H7 (cell line): ENCODE results near the gene NFKBIE. TPM values are rescaled to one million over a fixed set of nuclear protein-coding genes. Genes with fewer than 3 reads are reported as not detected.
"Not testable (repeated sequence)": the region's sequence is repeated elsewhere in the genome, so short reads cannot be mapped to it uniquely, and the experiment has no call there.

ENCODE experiments used
- DNase-seq: peaks from one replicate; pipeline ENCODE4 v3.0.0; 2012
- H3K27me3 ChIP-seq: 2 replicates; pipeline ENCODE4 v1.6.0; 2011; ENCODE audit warnings: mild to moderate bottlenecking, low read length; ENCODE audit not compliant: control insufficient read depth, insufficient read depth
- H3K36me3 ChIP-seq: replicated peaks from 2 replicates; pipeline ENCODE4 v1.5.1; 2011; ENCODE audit warnings: low read length; ENCODE audit not compliant: control insufficient read depth, insufficient read depth
- H3K4me3 ChIP-seq: 2 replicates; pipeline ENCODE4 v1.5.1; 2011; ENCODE audit warnings: low read depth, mild to moderate bottlenecking, control low read depth, low read length, moderate library complexity; ENCODE audit not compliant: insufficient read depth
- total RNA-seq: library from RNA; depleted of rRNA; stranded (reverse); fragments of >200 nt; shearing (Covaris generic); gene quantifications from 2 replicates; pipeline ENCODE4 v1.2.3, GENCODE V29; 2014

The NFKBIE gene
- total RNA-seq, 1 experiment from 2014 or later, result 9.7 TPM

DNA sequence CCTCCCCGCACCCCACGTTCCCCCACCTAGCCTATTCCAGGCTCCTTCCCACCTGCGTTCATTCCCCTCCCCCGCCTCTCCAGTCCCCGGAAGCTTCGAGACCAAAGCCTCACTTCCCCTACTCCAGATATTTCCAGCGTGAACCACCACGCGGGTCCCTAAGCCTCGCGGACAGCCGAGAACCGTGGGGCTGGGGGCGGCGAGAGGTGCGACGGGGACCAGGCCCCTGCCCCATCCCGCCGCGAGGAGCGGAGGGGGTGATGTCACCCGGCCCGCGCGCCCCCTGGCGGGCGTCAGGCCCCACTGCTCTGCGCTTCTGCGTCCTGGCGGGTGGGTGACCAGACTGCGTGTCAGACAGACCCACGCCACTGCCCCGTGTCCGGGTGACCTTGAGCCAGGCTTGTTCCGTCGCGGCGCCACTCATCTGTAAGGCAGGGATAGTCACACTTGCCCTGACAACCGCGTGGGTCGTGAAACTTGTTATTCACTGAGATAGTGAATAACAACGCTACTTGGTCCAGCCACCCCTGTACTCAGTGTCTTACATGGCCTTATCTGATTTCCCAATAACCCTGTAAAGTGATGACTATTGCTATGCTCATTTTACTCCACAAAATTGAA, 27.4 kb downstream of the NFKBIE start:
- H3K4me3 ChIP-seq, result peak overlapping the region; percentile 56
- peak; percentile 96 for DNase-seq
- H3K27me3 ChIP-seq, result no peaks in the 10 kb centered on the region; the same call in 1 of the 2 replicates
- H3K36me3 ChIP-seq, result peaks cover 7% of the 10 kb centered on the region

DNA sequence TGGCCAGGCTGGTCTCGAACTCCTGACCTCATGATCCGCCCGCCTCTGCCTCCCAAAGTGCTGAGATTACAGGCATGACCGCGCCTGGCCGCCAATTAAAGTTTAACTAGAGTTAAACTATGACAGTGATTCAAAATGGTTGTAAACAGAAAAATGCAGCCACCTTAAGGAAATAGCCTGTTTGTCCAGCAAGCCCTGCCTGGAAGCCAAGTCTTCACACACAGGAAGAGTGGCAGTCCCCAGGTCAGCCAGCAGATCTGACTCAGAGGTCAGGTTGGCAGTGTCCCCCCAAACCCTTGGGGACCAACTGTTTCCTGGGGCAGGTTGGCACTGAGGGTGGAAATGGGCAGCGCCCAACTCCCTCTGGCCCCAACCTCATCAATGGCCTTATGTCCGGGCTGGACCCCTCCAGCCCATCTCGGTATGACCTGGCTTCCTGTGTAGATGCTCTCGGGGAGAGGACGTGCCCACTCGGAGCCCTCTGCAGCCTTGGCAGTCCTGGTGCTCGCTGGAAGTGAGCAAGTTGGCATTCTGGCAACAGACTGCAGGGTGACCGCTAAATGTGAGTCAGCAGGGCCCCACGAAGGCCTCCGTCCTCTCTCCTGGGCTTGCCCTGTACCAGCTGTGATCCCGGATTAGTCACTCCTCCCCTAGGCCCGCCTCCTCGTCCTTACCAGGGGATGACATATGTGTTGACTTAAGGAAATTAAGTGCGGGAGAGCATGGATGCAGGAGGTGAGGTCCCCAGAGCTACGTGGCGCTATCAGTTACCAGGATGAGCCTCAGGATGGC, 28.1 kb downstream of the NFKBIE start:
- Histone ChIP-seq H3K36me3 (peaks cover 12% of the 10 kb centered on the region), H3K27me3 (no peaks in the 10 kb centered on the region; the same call in 1 of the 2 replicates), H3K4me3 (peak overlapping the region; percentile 56)
- peak; percentile 89 for DNase-seq

DNA sequence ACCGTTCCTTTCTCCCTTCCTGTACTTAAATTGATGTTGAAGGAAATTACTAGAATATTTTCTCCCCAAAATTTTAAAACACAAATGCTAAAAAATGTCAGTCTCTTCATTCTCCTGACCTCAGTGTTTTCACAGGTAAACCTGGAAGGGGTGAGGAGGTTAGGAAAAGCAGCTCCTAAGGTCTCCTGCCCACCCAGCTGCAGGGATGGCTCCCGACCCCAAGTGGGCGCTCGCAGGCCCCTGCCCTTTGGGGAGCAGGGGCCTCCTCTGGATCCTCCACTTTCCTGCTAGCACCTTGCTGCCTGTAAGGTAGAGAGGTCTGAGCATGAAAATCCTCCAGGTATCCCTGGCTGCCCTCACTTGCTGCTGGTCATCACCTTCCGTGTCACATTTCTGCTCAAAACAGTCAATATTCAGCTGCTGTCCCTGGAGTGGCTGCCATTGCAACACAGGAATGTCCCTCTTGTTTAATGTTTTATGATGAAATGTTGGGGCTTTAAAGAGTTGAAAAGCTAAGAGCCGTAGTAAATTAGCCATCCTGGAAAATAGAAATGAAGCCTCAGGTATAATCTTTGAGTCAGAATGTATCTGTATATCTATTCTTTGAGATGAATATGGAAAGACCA, 29.3 kb downstream of the NFKBIE start:
- H3K27me3 ChIP-seq, result no peaks in the 10 kb centered on the region; the same call in 1 of the 2 replicates
- DNase-seq, result no peak
- H3K4me3 ChIP-seq, result no peak overlapping the region
- H3K36me3 ChIP-seq, result peaks cover 20% of the 10 kb centered on the region

DNA sequence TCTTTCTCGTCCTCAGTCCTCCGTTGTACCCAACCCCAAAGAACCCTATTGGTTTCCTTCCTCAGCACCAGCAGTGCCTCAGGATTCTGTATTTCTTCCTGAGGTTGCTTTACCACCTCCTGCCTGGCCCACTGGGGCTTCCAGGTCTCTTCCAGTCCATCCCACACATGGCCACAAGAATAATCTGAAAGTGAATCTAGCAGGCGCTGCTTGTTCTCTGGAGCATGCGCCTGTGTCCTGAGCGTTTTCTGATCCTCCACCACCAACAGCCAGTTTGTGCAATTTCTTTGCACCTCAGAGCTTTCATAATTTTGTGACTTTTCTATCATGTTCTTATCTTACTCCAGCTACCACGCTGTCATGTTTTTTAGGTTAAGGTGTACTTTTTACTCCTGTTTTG, 30.1 kb downstream of the NFKBIE start:
- H3K27me3 ChIP-seq, result no peaks in the 10 kb centered on the region; the same call in 1 of the 2 replicates
- no peak overlapping the region for H3K4me3 ChIP-seq
- H3K36me3 ChIP-seq, result peaks cover 23% of the 10 kb centered on the region
- no peak for DNase-seq

DNA sequence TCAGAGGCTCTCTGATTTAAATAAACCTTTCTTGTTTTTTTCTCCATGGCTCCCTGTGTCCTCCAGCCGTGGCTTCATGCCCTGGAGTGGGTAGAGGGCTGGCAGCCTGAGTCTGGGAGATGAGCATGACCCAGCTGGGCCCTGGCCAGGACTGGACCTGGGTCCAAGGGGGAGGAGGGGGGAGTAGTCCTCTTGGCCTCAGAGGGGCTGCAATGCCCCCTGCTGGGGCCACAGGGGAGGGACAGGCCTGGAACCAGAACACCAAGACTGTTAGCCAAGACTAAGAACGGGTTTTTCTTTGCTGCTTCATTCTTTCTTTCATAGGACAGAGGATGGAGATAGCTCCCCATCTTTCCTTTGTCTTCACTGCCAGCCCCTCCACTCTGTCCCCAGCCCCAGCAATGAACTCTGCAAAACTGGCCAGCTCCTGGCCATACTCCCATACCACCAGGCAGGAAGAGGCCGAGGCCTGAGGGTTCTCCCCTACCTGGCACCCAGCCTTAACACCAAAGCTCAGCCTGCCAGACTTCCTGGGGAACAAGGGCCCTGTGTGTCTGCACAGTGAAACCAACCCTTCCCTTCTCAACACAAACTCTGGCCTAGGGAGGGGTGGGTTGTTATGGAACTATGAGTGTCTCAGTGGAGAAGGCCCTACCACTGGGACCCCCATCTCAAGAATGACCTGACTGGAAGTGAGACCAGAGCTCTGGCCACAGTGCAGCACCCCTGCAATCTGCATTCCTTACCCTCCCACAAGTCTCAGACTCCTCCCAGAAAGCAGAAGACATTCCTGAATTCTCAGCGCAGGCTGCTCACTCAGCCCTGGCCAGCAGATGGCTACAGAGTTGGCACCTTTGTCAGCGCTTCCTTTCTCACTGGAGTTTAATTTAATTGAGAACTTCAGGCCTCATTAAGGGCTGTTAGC, 31.0 kb downstream of the NFKBIE start:
- peak; percentile 88 for DNase-seq
- no peak overlapping the region for H3K4me3 ChIP-seq
- H3K27me3 ChIP-seq, result no peaks in the 10 kb centered on the region; the same call in 1 of the 2 replicates
- peaks cover 31% of the 10 kb centered on the region for H3K36me3 ChIP-seq

DNA sequence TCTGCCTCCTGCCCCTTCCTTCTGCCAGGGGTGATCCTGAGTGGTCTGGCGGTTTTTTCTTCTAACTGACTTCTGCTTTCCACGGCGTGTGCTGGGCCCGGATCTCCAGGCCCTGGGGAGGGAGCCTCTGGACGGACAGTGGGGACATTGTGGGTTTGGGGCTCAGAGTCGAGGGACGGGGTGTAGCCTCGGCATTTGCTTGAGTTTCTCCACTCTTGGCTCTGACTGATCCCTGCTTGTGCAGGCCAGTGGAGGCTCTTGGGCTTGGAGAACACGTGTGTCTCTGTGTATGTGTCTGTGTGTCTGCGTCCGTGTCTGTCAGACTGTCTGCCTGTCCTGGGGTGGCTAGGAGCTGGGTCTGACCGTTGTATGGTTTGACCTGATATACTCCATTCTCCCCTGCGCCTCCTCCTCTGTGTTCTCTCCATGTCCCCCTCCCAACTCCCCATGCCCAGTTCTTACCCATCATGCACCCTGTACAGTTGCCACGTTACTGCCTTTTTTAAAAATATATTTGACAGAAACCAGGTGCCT, 31.7 kb downstream of the NFKBIE start:
- DNase-seq, result peak; percentile 23
- Histone ChIP-seq H3K36me3 (peaks cover 34% of the 10 kb centered on the region), H3K27me3 (no peaks in the 10 kb centered on the region), H3K4me3 (no peak overlapping the region)

DNA sequence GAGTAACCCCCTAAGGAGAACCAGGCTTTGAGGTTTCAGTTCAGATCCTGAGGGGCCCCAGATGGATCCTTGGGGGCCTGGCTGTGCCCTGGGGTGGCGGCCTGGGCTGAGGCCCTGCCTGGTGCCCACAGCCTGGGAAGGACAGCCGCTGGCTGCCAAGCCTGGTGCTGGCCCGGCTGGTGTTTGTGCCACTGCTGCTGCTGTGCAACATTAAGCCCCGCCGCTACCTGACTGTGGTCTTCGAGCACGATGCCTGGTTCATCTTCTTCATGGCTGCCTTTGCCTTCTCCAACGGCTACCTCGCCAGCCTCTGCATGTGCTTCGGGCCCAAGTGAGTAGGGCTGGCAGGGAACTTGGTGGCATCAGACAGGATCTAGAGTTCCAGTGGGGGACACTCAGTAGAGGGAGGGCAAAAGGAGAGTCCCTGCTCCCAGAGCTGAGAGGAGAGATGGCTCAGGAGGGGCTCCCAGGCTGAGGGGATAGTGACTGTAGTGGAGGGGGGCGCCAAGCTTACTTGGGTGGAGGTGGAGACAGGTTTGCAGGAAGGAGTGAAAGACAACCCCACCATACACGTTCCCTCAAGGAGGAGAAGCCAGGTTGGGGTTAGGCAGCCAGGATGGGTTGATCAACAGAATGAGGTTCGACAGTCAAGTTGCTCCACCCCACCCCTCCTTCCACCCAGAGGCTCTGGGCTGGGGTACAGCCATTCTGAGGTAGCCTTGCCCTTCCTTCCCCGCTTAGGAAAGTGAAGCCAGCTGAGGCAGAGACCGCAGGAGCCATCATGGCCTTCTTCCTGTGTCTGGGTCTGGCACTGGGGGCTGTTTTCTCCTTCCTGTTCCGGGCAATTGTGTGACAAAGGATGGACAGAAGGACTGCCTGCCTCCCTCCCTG, 32.4 kb downstream of the NFKBIE start:
- DNase-seq, result peak; percentile 36
- Histone ChIP-seq H3K36me3 (peaks cover 36% of the 10 kb centered on the region), H3K4me3 (no peak overlapping the region), H3K27me3 (no peaks in the 10 kb centered on the region)

DNA sequence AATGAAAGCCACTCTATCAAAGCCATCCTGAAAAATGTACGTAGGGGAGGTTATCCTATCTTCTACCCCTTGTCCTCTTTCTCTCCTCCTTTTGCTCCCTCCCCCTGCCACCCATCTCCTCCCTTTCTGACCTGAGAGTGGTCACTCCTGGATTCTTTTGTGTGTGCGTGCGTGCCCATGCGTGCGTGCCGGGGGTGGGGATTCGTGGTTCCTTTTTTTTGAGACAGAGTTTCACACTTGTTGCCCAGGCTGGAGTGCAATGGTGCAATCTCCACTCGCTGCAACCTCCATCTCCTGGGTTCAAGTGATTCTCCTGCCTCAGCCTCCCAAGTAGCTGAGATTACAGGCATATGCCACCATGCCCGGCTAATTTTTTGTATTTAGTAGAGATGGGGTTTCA, 33.9 kb downstream of the NFKBIE start:
- DNase-seq, result peak; percentile 8
- peaks cover 36% of the 10 kb centered on the region for H3K36me3 ChIP-seq
- not testable (repeated sequence) for H3K27me3 ChIP-seq, H3K4me3 ChIP-seq

DNA sequence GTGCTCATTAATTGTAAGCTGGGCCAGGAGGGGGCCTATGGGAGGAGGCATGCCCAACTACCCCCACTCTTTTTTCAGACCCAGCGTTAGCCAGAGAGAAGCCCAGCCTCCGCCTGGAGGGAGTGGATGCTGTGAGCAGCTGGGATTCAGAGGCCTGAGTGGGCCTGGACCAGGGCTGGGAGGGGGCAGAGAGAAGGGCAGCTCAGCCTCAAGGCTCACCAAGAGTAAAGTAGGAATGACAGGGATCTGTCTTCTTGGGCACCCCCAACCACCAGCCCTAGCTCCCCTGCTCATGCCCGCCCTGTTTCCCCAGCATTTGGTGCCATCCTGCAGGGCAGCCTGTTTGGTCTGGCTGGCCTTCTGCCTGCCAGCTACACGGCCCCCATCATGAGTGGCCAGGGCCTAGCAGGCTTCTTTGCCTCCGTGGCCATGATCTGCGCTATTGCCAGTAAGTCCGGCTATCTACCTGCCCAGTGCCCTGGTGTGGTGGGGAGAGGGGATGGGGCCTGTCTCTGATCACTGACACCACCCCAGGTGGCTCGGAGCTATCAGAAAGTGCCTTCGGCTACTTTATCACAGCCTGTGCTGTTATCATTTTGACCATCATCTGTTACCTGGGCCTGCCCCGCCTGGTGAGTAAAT, 35.2 kb downstream of the NFKBIE start:
- Histone ChIP-seq H3K36me3 (peaks cover 36% of the 10 kb centered on the region), H3K27me3 (no peaks in the 10 kb centered on the region), H3K4me3 (no peak overlapping the region)
- DNase-seq, result peak; percentile 21

DNA sequence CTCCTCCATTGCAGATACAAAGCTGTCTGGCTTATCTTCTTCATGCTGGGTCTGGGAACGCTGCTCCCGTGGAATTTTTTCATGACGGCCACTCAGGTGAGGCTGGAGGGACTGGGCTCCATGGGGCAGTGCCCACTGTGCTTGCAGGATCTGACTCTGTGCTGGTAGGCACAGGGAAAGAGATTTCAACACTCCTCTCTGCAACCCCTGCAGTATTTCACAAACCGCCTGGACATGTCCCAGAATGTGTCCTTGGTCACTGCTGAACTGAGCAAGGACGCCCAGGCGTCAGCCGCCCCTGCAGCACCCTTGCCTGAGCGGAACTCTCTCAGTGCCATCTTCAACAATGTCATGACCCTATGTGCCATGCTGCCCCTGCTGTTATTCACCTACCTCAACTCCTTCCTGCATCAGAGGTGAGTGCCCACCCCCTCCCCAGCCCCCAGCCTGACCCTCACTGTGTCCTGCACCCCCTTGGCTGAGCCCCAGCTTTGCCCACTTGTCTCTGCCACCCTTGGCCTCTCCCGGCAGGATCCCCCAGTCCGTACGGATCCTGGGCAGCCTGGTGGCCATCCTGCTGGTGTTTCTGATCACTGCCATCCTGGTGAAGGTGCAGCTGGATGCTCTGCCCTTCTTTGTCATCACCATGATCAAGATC, 35.8 kb downstream of the NFKBIE start:
- peak; percentile 22 for DNase-seq
- no peaks in the 10 kb centered on the region for H3K27me3 ChIP-seq
- peaks cover 36% of the 10 kb centered on the region for H3K36me3 ChIP-seq
- H3K4me3 ChIP-seq, result no peak overlapping the region

DNA sequence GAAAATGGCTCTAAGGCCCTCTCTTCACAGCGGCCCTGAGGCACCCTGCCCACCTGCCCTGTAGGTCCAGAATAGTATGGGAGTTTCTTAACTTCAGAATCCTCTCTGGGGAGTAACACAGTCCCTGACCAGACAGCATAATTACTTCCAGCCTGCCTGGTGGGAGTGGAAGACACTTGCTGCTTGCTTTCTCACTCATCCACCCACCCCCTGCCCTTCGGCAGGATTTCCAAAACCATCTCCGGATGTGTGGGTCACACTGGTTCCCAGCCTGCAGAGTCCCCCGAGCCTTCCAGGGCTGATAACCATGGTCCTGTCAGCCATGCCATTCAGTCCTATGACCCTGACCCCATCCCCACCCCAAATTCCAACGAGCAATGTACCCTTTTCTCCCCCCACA, 36.5 kb downstream of the NFKBIE start:
- no peaks in the 10 kb centered on the region for H3K27me3 ChIP-seq
- DNase-seq, result no peak
- no peak overlapping the region for H3K4me3 ChIP-seq
- H3K36me3 ChIP-seq, result peaks cover 36% of the 10 kb centered on the region

DNA sequence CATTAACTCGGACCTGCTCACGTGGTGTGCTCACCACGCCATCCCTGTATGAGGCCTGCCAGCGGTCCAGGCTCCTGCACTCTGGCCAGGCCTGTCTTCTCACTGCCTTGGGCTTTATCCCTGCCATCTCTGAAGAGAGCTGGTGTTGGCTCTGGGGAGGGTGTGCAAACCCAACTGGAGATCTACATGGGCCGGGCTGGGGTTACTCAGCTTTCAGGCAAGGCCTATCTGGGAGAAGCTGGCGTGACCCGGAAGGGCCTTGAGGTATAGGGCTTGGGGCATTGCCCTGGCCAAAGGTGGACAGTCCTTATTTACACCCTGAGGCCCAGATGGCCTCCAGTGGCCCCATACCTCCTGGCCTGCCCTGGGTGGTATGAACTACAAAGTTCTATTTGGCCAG, 36.9 kb downstream of the NFKBIE start:
- no peaks in the 10 kb centered on the region for H3K27me3 ChIP-seq
- peak; percentile 19 for DNase-seq
- H3K36me3 ChIP-seq, result peaks cover 34% of the 10 kb centered on the region
- H3K4me3 ChIP-seq, result no peak overlapping the region
